HG03064 (cell line): Measurements from ENCODE around the gene ACE2.
"Not testable (repeated sequence)": the region's sequence is repeated elsewhere in the genome, so short reads cannot be mapped to it uniquely, and the experiment has no call there.

Experiments
- ATAC-seq: cut with Tn5 transposase; IDR thresholded peaks from one replicate; pipeline ENCODE4 v1.9.1; 2021; ENCODE audit warnings: low read depth; ENCODE audit not compliant: unreplicated experiment

Gene ACE2

GRCh38 chrX:15600745-15601144 is at the start of gene ACE2:
Gene ACE2 (minus strand): TSS chrX:15600960. CDS start chrX:15600911, 49 bp downstream.
- no peak for ATAC-seq

- not testable (repeated sequence) for ATAC-seq
Measured at GRCh38 chrX:15647510-15647909, 46.8 kb upstream of the ACE2 start.

- ATAC-seq: no peak
Measured at GRCh38 chrX:15646543-15646942, 45.8 kb upstream of the ACE2 start.

GRCh38 chrX:15646031-15646430 is 45.3 kb upstream of the ACE2 start:
- no peak for ATAC-seq

GRCh38 chrX:15645266-15645665 is 44.5 kb upstream of the ACE2 start:
- ATAC-seq: no peak

- ATAC-seq: no peak
Measured at GRCh38 chrX:15644560-15644872, 43.8 kb upstream of the ACE2 start.

- no peak for ATAC-seq
Measured at GRCh38 chrX:15643786-15644559, 43.2 kb upstream of the ACE2 start.

- ATAC-seq: no peak
Measured at GRCh38 chrX:15631637-15632036, 30.9 kb upstream of the ACE2 start.

- no peak for ATAC-seq
Measured at GRCh38 chrX:15623054-15623453, 22.3 kb upstream of the ACE2 start.

- no peak for ATAC-seq
Measured at GRCh38 chrX:15619053-15619755, 18.4 kb upstream of the ACE2 start.

GRCh38 chrX:15617111-15617510 is 16.4 kb upstream of the ACE2 start:
- ATAC-seq: no peak

- no peak for ATAC-seq
Measured at GRCh38 chrX:15616531-15616930, 15.8 kb upstream of the ACE2 start.

- ATAC-seq: no peak
Measured at GRCh38 chrX:15607067-15607466, 6.3 kb upstream of the ACE2 start.

- no peak for ATAC-seq
Measured at GRCh38 chrX:15606136-15606535, 5.4 kb upstream of the ACE2 start.

GRCh38 chrX:15605226-15605625 is 4.5 kb upstream of the ACE2 start:
- ATAC-seq: no peak

GRCh38 chrX:15602761-15603160 is 2.0 kb upstream of the ACE2 start:
- ATAC-seq: no peak

GRCh38 chrX:15601932-15602331 is 1.2 kb upstream of the ACE2 start:
- no peak for ATAC-seq

GRCh38 chrX:15600049-15600448 is 711 bp downstream of the ACE2 start:
- ATAC-seq: no peak

- no peak for ATAC-seq
Measured at GRCh38 chrX:15599461-15599860, 1.3 kb downstream of the ACE2 start.

GRCh38 chrX:15598026-15598425 is 2.7 kb downstream of the ACE2 start:
- no peak for ATAC-seq

- ATAC-seq: no peak
Measured at GRCh38 chrX:15594371-15594770, 6.4 kb downstream of the ACE2 start.
